Measurements from ENCODE around the gene MXD3.

Gene MXD3

GRCh38 chr5:177335701-177336065 is 24.0 kb upstream of the MXD3 start:
- TF ChIP-seq CTCF (IDR thresholded peaks at IDR 0.05; ENCODE audit: low read depth, low read length, missing control alignments), result no peak
- H3K4me3 ChIP-seq (ENCODE audit: low read depth, low read length), result no peak overlapping the region
- no peak for DNase-seq (ENCODE audit: low read depth)

- no peak for TF ChIP-seq CTCF (IDR thresholded peaks at IDR 0.05; ENCODE audit: low read depth, low read length, missing control alignments)
- no peak overlapping the region for H3K4me3 ChIP-seq (ENCODE audit: low read depth, low read length)
- DNase-seq (ENCODE audit: low read depth), result no peak
Measured at GRCh38 chr5:177334781-177335700, 23.3 kb upstream of the MXD3 start.

- no peak for DNase-seq (ENCODE audit: low read depth)
- TF ChIP-seq CTCF (IDR thresholded peaks at IDR 0.05; ENCODE audit: low read depth, low read length, missing control alignments), result no peak
- no peak overlapping the region for H3K4me3 ChIP-seq (ENCODE audit: low read depth, low read length)
Measured at GRCh38 chr5:177334155-177334551, 22.5 kb upstream of the MXD3 start.

- no peak for TF ChIP-seq CTCF (IDR thresholded peaks at IDR 0.05; ENCODE audit: low read depth, low read length, missing control alignments)
- no peak overlapping the region for H3K4me3 ChIP-seq (ENCODE audit: low read depth, low read length)
- no peak for DNase-seq (ENCODE audit: low read depth)
Measured at GRCh38 chr5:177333420-177334154, 21.9 kb upstream of the MXD3 start.

GRCh38 chr5:177332896-177333260 is 21.2 kb upstream of the MXD3 start:
- TF ChIP-seq CTCF (IDR thresholded peaks at IDR 0.05; ENCODE audit: low read depth, low read length, missing control alignments), result no peak
- no peak overlapping the region for H3K4me3 ChIP-seq (ENCODE audit: low read depth, low read length)
- DNase-seq (ENCODE audit: low read depth), result no peak

GRCh38 chr5:177332031-177332895 is 20.6 kb upstream of the MXD3 start:
- no peak for DNase-seq (ENCODE audit: low read depth)
- H3K4me3 ChIP-seq (ENCODE audit: low read depth, low read length), result no peak overlapping the region
- no peak for TF ChIP-seq CTCF (IDR thresholded peaks at IDR 0.05; ENCODE audit: low read depth, low read length, missing control alignments)
